A549 (cell line): ENCODE data around the gene TSPAN10. TPM values are rescaled to one million over a fixed set of nuclear protein-coding genes. Genes with fewer than 3 reads are reported as not detected.

Experiments
- ATAC-seq, 2 experiments: fragments of 200-7000 bp in 1 of 2; fragments of >200 bp in 1 of 2; cut with Nextera tagmentation in 1 of 2; cut with Tn5 transposase in 1 of 2; 3 replicates each; pipeline versions ENCODE4 v1.8.0 to v1.9.1; 2018 to 2020; ENCODE audit warnings: mild to moderate bottlenecking in 1 of 2, moderate library complexity in 1 of 2
- CTCF ChIA-PET: fragments of 300-600 bp; sonication (Branson Sonifier 250); formaldehyde crosslinking; extraction: SDS; loops from one replicate; lab custom pipeline; 2021; ENCODE audit warnings: antibody characterized with exemption, inconsistent platforms; lab: Yijun Ruan, JAX
- POLR2A ChIA-PET: fragments of 350-600 bp; formaldehyde crosslinking; extraction: SDS; loops from one replicate; lab custom pipeline; 2021; ENCODE audit warnings: antibody characterized with exemption, inconsistent platforms; lab: Yijun Ruan, JAX
- DNase-seq, 2 experiments: peaks; one replicate each; pipeline versions ENCODE4 v3.0.0 to v3.0.0-alpha.2; 2011 to 2016; ENCODE audit warnings: low read depth in 1 of 2, low spot score in 1 of 2
- FAIRE-seq: peaks from 2 replicates; lab custom pipeline; 2011; peaks lifted over from hg19 to GRCh38; lab: Jason Lieb, UNC
- H3K27ac ChIP-seq, 2 experiments: fragments of >200 bp; sonication (Bioruptor Twin); formaldehyde crosslinking; 3 replicates each; pipeline ENCODE4 v1.5.1; 2016 to 2017
- H3K4me1 ChIP-seq: fragments of >200 bp; sonication (Bioruptor Twin); formaldehyde crosslinking; 3 replicates; pipeline ENCODE4 v1.6.1; 2016
- H3K4me2 ChIP-seq: fragments of >200 bp; sonication (Bioruptor Twin); formaldehyde crosslinking; 3 replicates; pipeline ENCODE4 v1.6.1; 2016
- H3K4me3 ChIP-seq: fragments of >200 bp; sonication (Bioruptor Twin); formaldehyde crosslinking; 3 replicates; pipeline ENCODE4 v1.5.1; 2016
- H3K9me3 ChIP-seq: fragments of >200 bp; sonication (Bioruptor Twin); formaldehyde crosslinking; 3 replicates; pipeline ENCODE4 v1.6.1; 2016
- BCL3 ChIP-seq: fragments of >200 bp; sonication (Bioruptor Twin); formaldehyde crosslinking; IDR thresholded peaks from 3 replicates; pipeline ENCODE4 v1.6.1; 2016
- CBX2 ChIP-seq: fragments of 200-600 bp; sonication (generic); IDR thresholded peaks from 2 replicates; pipeline ENCODE4 v1.6.1; 2016; ENCODE audit warnings: low read depth, mild to moderate bottlenecking, borderline replicate concordance
- CBX8 ChIP-seq: fragments of 200-600 bp; sonication (generic); IDR thresholded peaks from 2 replicates; pipeline ENCODE4 v1.6.1; 2016
- CHD2 ChIP-seq: fragments of 150-350 bp; IDR thresholded peaks from 2 replicates; pipeline ENCODE4 v1.6.1; 2014; ENCODE audit warnings: low read length; ENCODE audit not compliant: partially characterized antibody
- E2F6 ChIP-seq: IDR thresholded peaks from 2 replicates; pipeline ENCODE4 v1.6.1; 2012; ENCODE audit warnings: low read depth, borderline replicate concordance
- EHMT2 ChIP-seq: fragments of 200-600 bp; sonication (generic); IDR thresholded peaks from 2 replicates; pipeline ENCODE4 v1.6.1; 2016; ENCODE audit warnings: antibody characterized with exemption, low read depth, mild to moderate bottlenecking, moderate library complexity
- EP300 ChIP-seq, 2 experiments: fragments of >200 bp; sonication (Bioruptor Twin); formaldehyde crosslinking; IDR thresholded peaks; 2 replicates in 1 of 2; 3 replicates in 1 of 2; pipeline ENCODE4 v1.6.1; 2016 to 2017
- ESRRA ChIP-seq: fragments of 150-350 bp; IDR thresholded peaks from 2 replicates; pipeline ENCODE4 v1.6.1; 2014; ENCODE audit warnings: mild to moderate bottlenecking, low read length, borderline replicate concordance
- FOSB ChIP-seq: fragments of 250-450 bp; sonication (Bioruptor Pico); IDR thresholded peaks from 2 replicates; pipeline ENCODE4 v1.5.0; 2020; ENCODE audit warnings: mild to moderate bottlenecking, moderate library complexity
- FOSL2 ChIP-seq, 2 experiments: fragments of 450-650 bp in 1 of 2; fragments of >200 bp in 1 of 2; sonication (Bioruptor Twin) in 1 of 2; formaldehyde crosslinking; IDR thresholded peaks; 2 replicates each; pipeline versions ENCODE4 v1.5.0 to v1.6.1; 2016 to 2020; ENCODE audit warnings: mild to moderate bottlenecking in 1 of 2, moderate library complexity in 1 of 2
- HES2 ChIP-seq: fragments of >200 bp; sonication (Bioruptor Twin); formaldehyde crosslinking; IDR thresholded peaks from 2 replicates; pipeline ENCODE4 v1.6.1; 2016
- HEYL ChIP-seq: fragments of 250-450 bp; sonication (Bioruptor Pico); IDR thresholded peaks from 2 replicates; pipeline ENCODE4 v1.8.0; 2021; ENCODE audit warnings: mild to moderate bottlenecking, moderate library complexity
- HMGXB4 ChIP-seq: fragments of 250-450 bp; sonication (Bioruptor Pico); IDR thresholded peaks from 2 replicates; pipeline ENCODE4 v1.5.0; 2021; ENCODE audit warnings: mild to moderate bottlenecking, moderate library complexity, borderline replicate concordance
- HOXB5 ChIP-seq: fragments of 250-450 bp; sonication (Bioruptor Pico); IDR thresholded peaks from 2 replicates; pipeline ENCODE4 v1.5.0; 2020; ENCODE audit warnings: mild to moderate bottlenecking, moderate library complexity
- MAFK ChIP-seq: fragments of 450-650 bp; IDR thresholded peaks from 2 replicates; pipeline ENCODE4 v1.6.1; 2014; ENCODE audit not compliant: partially characterized antibody
- MAZ ChIP-seq: fragments of 150-350 bp; IDR thresholded peaks from 2 replicates; pipeline ENCODE4 v1.6.1; 2014; ENCODE audit warnings: antibody characterized with exemption, low read depth, low read length, borderline replicate concordance
- MYC ChIP-seq: IDR thresholded peaks from 2 replicates; pipeline ENCODE4 v1.6.1; 2012; ENCODE audit warnings: mild to moderate bottlenecking, inconsistent platforms, low read length, improper control_type of control experiment, borderline replicate concordance
- POLR2AphosphoS2 ChIP-seq: conservative IDR thresholded peaks from 2 replicates; pipeline ENCODE4 v1.6.1; 2012; ENCODE audit warnings: low read length, improper control_type of control experiment, inconsistent platforms
- RARB ChIP-seq: fragments of 250-450 bp; sonication (Bioruptor Pico); IDR thresholded peaks from 2 replicates; pipeline ENCODE4 v1.8.0; 2021; ENCODE audit warnings: mild to moderate bottlenecking, moderate library complexity
- RCOR1 ChIP-seq: fragments of 150-350 bp; IDR thresholded peaks from 2 replicates; pipeline ENCODE4 v1.6.1; 2014; ENCODE audit warnings: antibody characterized with exemption, low read length, low read depth
- REST ChIP-seq: fragments of 200-600 bp; sonication (generic); IDR thresholded peaks from 2 replicates; pipeline ENCODE4 v1.6.1; 2016; ENCODE audit warnings: antibody characterized with exemption, mild to moderate bottlenecking, moderate library complexity
- RNF2 ChIP-seq: fragments of 200-600 bp; sonication (generic); IDR thresholded peaks from 2 replicates; pipeline ENCODE4 v1.6.1; 2016; ENCODE audit warnings: low read depth, mild to moderate bottlenecking, antibody characterized with exemption, moderate library complexity, borderline replicate concordance
- ZSCAN20 ChIP-seq: fragments of 250-450 bp; sonication (Bioruptor Pico); IDR thresholded peaks from 2 replicates; pipeline ENCODE4 v1.8.0; 2022; ENCODE audit warnings: mild to moderate bottlenecking, moderate library complexity
- WGBS: methylation state at CpG from one replicate; pipeline ENCODE4 v1.1.6; 2017; ENCODE audit errors: missing lambda C conversion rate; 5-methylcytosine and 5-hydroxymethylcytosine counted together
- polyA plus RNA-seq, 4 experiments: library from polyadenylated mRNA; depleted of rRNA in 3 of 4; stranded (reverse); fragments of >200 nt; fragmentation: RNase III in 1 of 4; extraction: RNeasy Plus Mini Kit Qiagen cat#74134 plus additional on column Dnase treatment in 1 of 4; gene quantifications; 2 replicates in 3 of 4; 3 replicates in 1 of 4; pipeline ENCODE4 v1.2.3, GENCODE V29; 2011 to 2017

Gene TSPAN10
- polyA plus RNA-seq, 2 of the 4 experiments (the other 2 are of a cell fraction): 1.4 to 6.3 TPM

- no peak for DNase-seq
- H3K27ac ChIP-seq: no peak overlapping the region
- POLR2A ChIA-PET: no interaction called here
- peaks cover 5% of the 10 kb centered on the region; the same call in 2 of the 3 replicates for H3K4me1 ChIP-seq
- H3K9me3 ChIP-seq: no peaks in the 10 kb centered on the region
- no peak for FAIRE-seq
- no peak for ATAC-seq
- WGBS: 78% methylated on average over 11 of the region's 11 CpGs
- H3K4me2 ChIP-seq: no peak overlapping the region
- TF ChIP-seq RCOR1 (no peak), RARB (no peak), CHD2 (no peak), POLR2AphosphoS2 (no peak), ESRRA (no peak), HES2 (no peak)
- H3K4me3 ChIP-seq: no peak overlapping the region
- CTCF ChIA-PET: interaction anchor here (39.7 kb wide), 1 partner anchor 33 kb away, joined by 1604 read pairs; the partner anchor contains the start of gene FAAP100
Observed at GRCh38 chr17:81603846-81604610, 33.0 kb upstream of the TSPAN10 start.

GRCh38 chr17:81607431-81607830 lies 29.6 kb upstream of the TSPAN10 start:
- ATAC-seq (no peak), FAIRE-seq (no peak), DNase-seq (no peak)
- H3K4me3 ChIP-seq: no peak overlapping the region
- no peak for TF ChIP-seq BCL3
- no peak for TF ChIP-seq ZSCAN20 (CRISPR knock-in tag)
- TF ChIP-seq HEYL (CRISPR knock-in tag): no peak
- no peak for TF ChIP-seq HOXB5 (CRISPR knock-in tag)
- TF ChIP-seq EHMT2: no peak
- no peak for TF ChIP-seq CBX8
- no peak for TF ChIP-seq HES2
- no peak for TF ChIP-seq MAFK
- no peak for TF ChIP-seq E2F6
- no peak for TF ChIP-seq MAZ
- no peak for TF ChIP-seq CBX2
- TF ChIP-seq FOSL2 (IDR thresholded peaks at IDR 0.05): no peak
- TF ChIP-seq FOSL2 (CRISPR knock-in tag; IDR thresholded peaks at IDR 0.05): no peak
- TF ChIP-seq RNF2: no peak
- TF ChIP-seq REST: no peak
- TF ChIP-seq EP300 (IDR thresholded peaks at IDR 0.05): no peak
- TF ChIP-seq FOSB: no peak
- no peak for TF ChIP-seq MYC
- TF ChIP-seq HMGXB4: no peak
- no peak for TF ChIP-seq RARB
- CTCF ChIA-PET: interaction anchor here (0.6 to 4.3 kb wide), 10 partner anchors 9 to 536 kb away, joined by 3 to 36 read pairs (median 6); partner anchors contain the start of gene FAAP100
- POLR2A ChIA-PET: interaction anchor here (1.0 kb wide), 1 partner anchor 24 kb away, joined by 3 read pairs; no protein-coding TSS in a partner anchor
- H3K27ac ChIP-seq: no peak overlapping the region
- H3K4me1 ChIP-seq: no peaks in the 10 kb centered on the region
- 85% methylated on average over 6 of the region's 6 CpGs for WGBS
- no peaks in the 10 kb centered on the region for H3K9me3 ChIP-seq
- no peak overlapping the region for H3K4me2 ChIP-seq
